ENCODE measurements around the gene ZNF507. TPM values are rescaled to one million over a fixed set of nuclear protein-coding genes. Genes with fewer than 3 reads are reported as not detected.
"Not testable (repeated sequence)": the region's sequence is repeated elsewhere in the genome, so short reads cannot be mapped to it uniquely, and the experiment has no call there.

ZNF507 gene
- total RNA-seq, 2 donors from 2014 or later = 22.6 to 34.6 TPM

GRCh38 chr19:32377088-32377487, 31.7 kb downstream of the ZNF507 start:
- not testable (repeated sequence) for H3K9me3 ChIP-seq; H3K27ac ChIP-seq; ATAC-seq (ENCODE audit: insufficient number of reproducible peaks, low FRiP score, low read depth); H3K4me3 ChIP-seq; DNase-seq (ENCODE audit: low spot score); H3K36me3 ChIP-seq; H3K27me3 ChIP-seq (replicated peaks; ENCODE audit: insufficient read depth)
- H3K4me1 ChIP-seq (ENCODE audit: control insufficient read depth in 1 of 2, low read depth in 2 of 2) = peaks cover 3 to 22% of the 10 kb centered on the region in 2 donors
- TF ChIP-seq CTCF (IDR thresholded peaks at IDR 0.05) = peak; percentile 39

- Histone ChIP-seq H3K27ac (no peak overlapping the region), H3K4me3 (no peak overlapping the region), H3K9me3 (no peaks in the 10 kb centered on the region), H3K36me3 (peaks cover 9% of the 10 kb centered on the region), H3K4me1 (ENCODE audit: control insufficient read depth in 1 of 2, low read depth in 2 of 2) (no peaks in the 10 kb centered on the region), H3K27me3 (replicated peaks; ENCODE audit: insufficient read depth) (no peaks in the 10 kb centered on the region)
- ATAC-seq (ENCODE audit: insufficient number of reproducible peaks, low FRiP score, low read depth) = no peak
- no peak for TF ChIP-seq CTCF (IDR thresholded peaks at IDR 0.05)
- no peak for DNase-seq (ENCODE audit: low spot score)
Measured at GRCh38 chr19:32380269-32380668, 34.9 kb downstream of the ZNF507 start.

- H3K27me3 ChIP-seq (replicated peaks; ENCODE audit: insufficient read depth) = no peaks in the 10 kb centered on the region
- H3K27ac ChIP-seq = peak overlapping the region; percentile 35 to 47
- no peak overlapping the region for H3K4me3 ChIP-seq
- TF ChIP-seq CTCF (IDR thresholded peaks at IDR 0.05) = no peak
- H3K9me3 ChIP-seq = no peaks in the 10 kb centered on the region
- H3K36me3 ChIP-seq = peaks cover 4% of the 10 kb centered on the region
- no peak for ATAC-seq (ENCODE audit: insufficient number of reproducible peaks, low FRiP score, low read depth)
- peaks cover 11 to 15% of the 10 kb centered on the region in 2 donors for H3K4me1 ChIP-seq (ENCODE audit: control insufficient read depth in 1 of 2, low read depth in 2 of 2)
- DNase-seq (ENCODE audit: low spot score) = no peak
Measured at GRCh38 chr19:32387701-32388392, 42.4 kb downstream of the ZNF507 start.

DNA sequence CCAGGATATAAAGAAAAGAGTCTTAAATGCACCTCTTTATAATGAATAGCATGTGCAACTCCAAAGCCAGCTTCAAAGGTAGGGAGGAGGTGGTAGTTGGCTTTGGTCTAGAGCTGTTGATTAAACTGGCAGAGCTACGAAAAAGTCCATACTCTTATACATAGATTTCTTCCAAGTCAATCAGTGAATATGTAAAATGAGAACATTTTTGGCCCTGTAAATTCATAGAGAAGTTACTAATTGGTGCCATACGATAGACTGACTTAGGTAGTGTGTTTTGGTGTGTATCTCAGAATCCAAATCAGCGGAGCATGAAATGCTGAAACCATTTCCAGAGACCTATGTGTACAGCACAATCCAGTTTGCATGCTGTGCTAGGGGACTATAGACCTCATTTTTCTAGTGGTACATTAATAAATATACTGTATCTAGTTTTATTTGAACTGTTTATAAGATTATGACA, 43.0 kb downstream of the ZNF507 start:
- Histone ChIP-seq H3K27me3 (replicated peaks; ENCODE audit: insufficient read depth) (no peaks in the 10 kb centered on the region), H3K36me3 (no peaks in the 10 kb centered on the region), H3K4me3 (no peak overlapping the region), H3K4me1 (ENCODE audit: control insufficient read depth in 1 of 2, low read depth in 2 of 2) (peaks cover 11 to 15% of the 10 kb centered on the region in 2 donors), H3K9me3 (no peaks in the 10 kb centered on the region), H3K27ac (peak overlapping the region in 1 of 2 donors; percentile 47)
- no peak for TF ChIP-seq CTCF (IDR thresholded peaks at IDR 0.05)
- ATAC-seq (ENCODE audit: insufficient number of reproducible peaks, low FRiP score, low read depth) (no peak), DNase-seq (ENCODE audit: low spot score) (no peak)

DNA sequence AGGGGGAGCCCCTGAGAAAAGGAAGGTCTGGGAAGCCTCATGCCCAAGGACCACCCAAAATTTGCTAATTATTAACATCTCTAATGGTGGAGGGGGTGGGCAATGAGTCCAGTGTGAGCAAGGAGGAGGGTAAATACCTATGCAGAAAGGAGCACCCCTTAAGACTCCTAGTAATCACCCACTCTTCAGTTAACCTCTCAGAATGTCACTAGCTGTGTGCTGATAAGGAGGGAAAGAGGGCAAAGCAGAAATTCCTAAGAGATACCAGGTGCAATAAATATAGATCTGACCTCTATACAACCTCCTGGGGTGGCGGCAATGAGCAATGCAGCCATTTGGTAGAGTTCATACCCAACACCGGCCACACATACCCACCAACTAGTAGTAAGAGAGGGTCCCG, 47.5 kb downstream of the ZNF507 start:
- ATAC-seq (ENCODE audit: insufficient number of reproducible peaks, low FRiP score, low read depth) = no peak
- DNase-seq (ENCODE audit: low spot score) = no peak

More for the DNA sequence above, 47.5 kb downstream of the ZNF507 start:
- Histone ChIP-seq H3K27me3 (replicated peaks; ENCODE audit: insufficient read depth) (no peaks in the 10 kb centered on the region), H3K9me3 (no peaks in the 10 kb centered on the region), H3K4me3 (no peak overlapping the region), H3K4me1 (ENCODE audit: control insufficient read depth in 1 of 2, low read depth in 2 of 2) (peaks cover 6 to 7% of the 10 kb centered on the region in 2 donors), H3K27ac (no peak overlapping the region), H3K36me3 (no peaks in the 10 kb centered on the region)
- no peak for TF ChIP-seq CTCF (IDR thresholded peaks at IDR 0.05)

Data from thoracic aorta (tissue), 2 donors.